Measurements from ENCODE around the gene GLTP.

DNA sequence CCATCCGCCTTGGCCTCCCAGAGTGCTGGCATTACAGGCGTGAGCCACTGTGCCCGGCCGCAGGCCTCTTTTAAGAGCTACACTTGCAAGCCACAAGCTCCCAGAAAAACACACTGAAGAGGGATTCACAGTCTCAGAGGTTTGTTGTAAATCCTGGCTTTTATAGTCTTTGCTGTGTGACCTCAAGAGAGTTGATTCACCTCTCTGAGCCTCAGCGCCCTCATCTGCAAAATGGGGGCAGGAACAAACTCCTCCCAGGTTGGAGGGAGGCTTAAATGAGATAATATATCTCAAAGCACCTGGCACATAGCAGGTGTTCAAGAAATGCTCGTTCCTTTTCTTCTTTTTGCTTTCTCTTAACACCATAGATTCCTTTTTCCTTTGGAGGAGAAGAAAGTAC, 15.8 kb upstream of the GLTP start:
- TF ChIP-seq, protein P1, sequence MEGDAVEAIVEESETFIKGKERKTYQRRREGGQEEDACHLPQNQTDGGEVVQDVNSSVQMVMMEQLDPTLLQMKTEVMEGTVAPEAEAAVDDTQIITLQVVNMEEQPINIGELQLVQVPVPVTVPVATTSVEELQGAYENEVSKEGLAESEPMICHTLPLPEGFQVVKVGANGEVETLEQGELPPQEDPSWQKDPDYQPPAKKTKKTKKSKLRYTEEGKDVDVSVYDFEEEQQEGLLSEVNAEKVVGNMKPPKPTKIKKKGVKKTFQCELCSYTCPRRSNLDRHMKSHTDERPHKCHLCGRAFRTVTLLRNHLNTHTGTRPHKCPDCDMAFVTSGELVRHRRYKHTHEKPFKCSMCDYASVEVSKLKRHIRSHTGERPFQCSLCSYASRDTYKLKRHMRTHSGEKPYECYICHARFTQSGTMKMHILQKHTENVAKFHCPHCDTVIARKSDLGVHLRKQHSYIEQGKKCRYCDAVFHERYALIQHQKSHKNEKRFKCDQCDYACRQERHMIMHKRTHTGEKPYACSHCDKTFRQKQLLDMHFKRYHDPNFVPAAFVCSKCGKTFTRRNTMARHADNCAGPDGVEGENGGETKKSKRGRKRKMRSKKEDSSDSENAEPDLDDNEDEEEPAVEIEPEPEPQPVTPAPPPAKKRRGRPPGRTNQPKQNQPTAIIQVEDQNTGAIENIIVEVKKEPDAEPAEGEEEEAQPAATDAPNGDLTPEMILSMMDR (IDR thresholded peaks at IDR 0.05; ENCODE audit: insufficient read depth, low read length, poor library complexity, severe bottlenecking), result no peak
- no peak for TF ChIP-seq EZH2phosphoT487 (conservative IDR thresholded peaks at IDR 0.05; ENCODE audit: low read length)
